Stimulated activated effector memory CD8-positive, alpha-beta T cell treated with anti-CD3 and anti-CD28 coated beads, Interleukin-12 subunit alpha, Interleukin-12 subunit beta, amount 100 ng/mL, for 72 hours (primary cell): ENCODE measurements around the gene MDGA2.

Experiments used
- ATAC-seq: fragments of 150-1000 bp; cut with Tn5 transposase; 2 replicates; pipeline ENCODE4 v1.10.0; 2021
- DNase-seq, 2 donors: peaks; one replicate each; pipeline ENCODE4 v3.0.0; 2021 to 2022; ENCODE audit warnings: low spot score in 2 of 2
- H3K27ac Mint-ChIP-seq: one replicate; pipeline ENCODE4 v1.8.0; 2022; ENCODE audit warnings: mild to moderate bottlenecking, mixed read lengths
- H3K36me3 Mint-ChIP-seq: one replicate; pipeline ENCODE4 v1.8.0; 2022; ENCODE audit warnings: mild to moderate bottlenecking, mixed read lengths
- H3K4me1 Mint-ChIP-seq: one replicate; pipeline ENCODE4 v1.8.0; 2022; ENCODE audit warnings: mixed read lengths
- H3K4me3 Mint-ChIP-seq: one replicate; pipeline ENCODE4 v1.8.0; 2022; ENCODE audit warnings: mild to moderate bottlenecking, mixed read lengths
- H3K9me3 Mint-ChIP-seq: one replicate; pipeline ENCODE4 v1.8.0; 2022; ENCODE audit warnings: mixed read lengths

The MDGA2 gene

DNA sequence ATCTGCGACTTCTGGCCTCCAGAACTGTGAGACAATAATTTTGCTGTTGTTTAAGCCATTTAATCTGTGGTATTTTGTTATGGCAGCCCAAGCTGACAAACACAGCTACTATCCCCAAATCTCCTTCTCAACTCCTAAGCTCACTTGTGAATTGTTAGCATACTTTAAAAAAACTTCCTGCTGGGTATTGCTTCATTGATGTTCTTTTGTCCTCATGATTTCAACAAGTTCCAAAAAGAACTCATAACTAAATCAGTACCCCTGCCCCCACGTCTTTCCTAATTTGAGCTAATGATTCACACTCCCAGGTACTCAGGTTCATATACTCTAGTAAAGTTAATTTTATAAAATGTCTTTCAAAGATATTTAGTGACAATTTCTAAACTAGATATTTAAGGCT is 125.5 kb downstream of the MDGA2 start:
- ATAC-seq: no peak
- no peak overlapping the region for H3K4me3 Mint-ChIP-seq
- no peak overlapping the region for H3K27ac Mint-ChIP-seq
- H3K4me1 Mint-ChIP-seq: no peaks in the 10 kb centered on the region
- no peaks in the 10 kb centered on the region for H3K36me3 Mint-ChIP-seq
- DNase-seq: no peak
- peaks cover 18% of the 10 kb centered on the region for H3K9me3 Mint-ChIP-seq

DNA sequence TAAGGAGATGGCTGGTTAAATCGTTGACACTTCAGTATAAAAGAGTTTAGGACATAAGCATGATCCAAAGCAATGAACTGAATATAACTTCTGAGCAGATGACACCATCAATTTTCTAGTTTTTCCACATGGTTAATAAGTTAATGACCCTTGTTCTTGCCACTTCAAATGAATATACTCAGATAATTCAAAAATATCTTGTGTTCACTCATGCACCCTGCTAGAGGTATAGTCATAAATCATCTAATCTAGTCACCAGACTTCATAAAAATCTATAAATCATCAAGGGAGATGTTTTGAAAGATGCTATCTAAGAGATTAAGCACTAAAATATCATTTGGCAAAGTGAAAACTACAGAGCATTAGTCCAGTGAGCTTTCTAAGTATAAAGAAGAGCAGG is 131.9 kb downstream of the MDGA2 start:
- peaks cover 13% of the 10 kb centered on the region for H3K9me3 Mint-ChIP-seq
- H3K4me3 Mint-ChIP-seq: no peak overlapping the region
- no peaks in the 10 kb centered on the region for H3K4me1 Mint-ChIP-seq
- H3K36me3 Mint-ChIP-seq: no peaks in the 10 kb centered on the region
- DNase-seq (no peak), ATAC-seq (no peak)
- H3K27ac Mint-ChIP-seq: no peak overlapping the region

DNA sequence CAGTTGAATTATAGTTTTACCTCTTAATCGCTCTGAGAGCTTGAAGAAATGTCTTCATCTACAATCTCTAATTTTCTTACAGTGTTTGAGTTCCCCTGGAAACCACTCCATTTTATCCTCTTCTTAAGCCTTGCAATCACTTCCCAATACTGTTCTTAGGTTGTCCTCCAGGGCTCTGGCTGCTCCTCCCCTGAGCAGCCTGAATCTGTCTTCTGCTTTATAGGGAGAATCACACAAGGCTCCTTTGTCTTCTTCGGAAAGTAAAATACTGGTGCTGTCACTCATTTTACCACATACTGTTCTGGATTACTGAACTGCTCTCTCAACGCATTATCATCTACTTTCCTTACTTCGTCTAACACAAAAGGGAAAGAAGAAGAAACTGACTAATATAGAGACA is 133.7 kb downstream of the MDGA2 start:
- no peaks in the 10 kb centered on the region for H3K36me3 Mint-ChIP-seq
- H3K4me3 Mint-ChIP-seq: no peak overlapping the region
- no peaks in the 10 kb centered on the region for H3K4me1 Mint-ChIP-seq
- DNase-seq: no peak
- H3K9me3 Mint-ChIP-seq: peaks cover 16% of the 10 kb centered on the region
- ATAC-seq: no peak
- no peak overlapping the region for H3K27ac Mint-ChIP-seq

DNA sequence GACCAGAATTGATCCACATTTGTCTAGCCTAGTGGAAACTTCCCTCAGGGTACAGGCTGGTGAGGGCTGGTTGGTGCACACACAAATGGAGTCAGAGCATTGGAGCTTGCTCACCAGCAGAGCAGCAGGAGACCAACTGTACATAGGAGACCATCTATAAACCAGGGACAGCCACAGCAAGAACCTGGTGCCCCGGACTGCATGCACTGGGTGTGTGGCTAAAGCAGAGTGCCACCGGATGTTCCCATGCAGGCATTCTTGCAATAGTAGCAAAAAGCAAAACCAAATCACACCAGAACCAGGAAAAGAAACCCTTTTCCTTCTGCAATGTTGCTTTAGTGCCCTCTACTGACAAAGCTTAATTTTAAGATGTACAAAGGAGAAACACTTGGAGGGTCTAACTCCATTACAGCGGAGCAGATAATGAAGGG is 136.4 kb downstream of the MDGA2 start:
- Mint-ChIP-seq H3K9me3 (peaks cover 15% of the 10 kb centered on the region), H3K4me3 (no peak overlapping the region), H3K27ac (no peak overlapping the region), H3K36me3 (no peaks in the 10 kb centered on the region), H3K4me1 (no peaks in the 10 kb centered on the region)
- ATAC-seq (no peak), DNase-seq (no peak)

DNA sequence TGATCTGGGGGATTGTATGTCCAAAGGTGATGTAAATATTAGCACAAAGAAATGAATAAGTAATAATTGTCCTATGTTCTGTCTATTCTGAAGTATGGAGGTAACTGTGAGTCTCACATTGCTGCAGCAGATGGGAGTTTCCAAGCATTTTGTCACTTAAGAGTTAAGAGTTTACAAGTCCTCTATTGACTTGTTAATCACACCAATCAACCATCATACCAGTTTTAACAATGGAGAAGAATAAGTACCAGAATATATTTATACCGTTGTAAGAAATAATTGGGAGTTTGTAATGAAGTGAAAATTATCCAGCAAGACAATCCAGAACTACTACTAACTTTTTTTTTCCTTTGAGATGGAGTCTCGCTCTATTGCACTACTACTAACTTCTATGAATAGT is 139.1 kb downstream of the MDGA2 start:
- H3K4me3 Mint-ChIP-seq: no peak overlapping the region
- DNase-seq (no peak), ATAC-seq (no peak)
- H3K36me3 Mint-ChIP-seq: no peaks in the 10 kb centered on the region
- peaks cover 14% of the 10 kb centered on the region for H3K9me3 Mint-ChIP-seq
- no peak overlapping the region for H3K27ac Mint-ChIP-seq
- H3K4me1 Mint-ChIP-seq: no peaks in the 10 kb centered on the region

DNA sequence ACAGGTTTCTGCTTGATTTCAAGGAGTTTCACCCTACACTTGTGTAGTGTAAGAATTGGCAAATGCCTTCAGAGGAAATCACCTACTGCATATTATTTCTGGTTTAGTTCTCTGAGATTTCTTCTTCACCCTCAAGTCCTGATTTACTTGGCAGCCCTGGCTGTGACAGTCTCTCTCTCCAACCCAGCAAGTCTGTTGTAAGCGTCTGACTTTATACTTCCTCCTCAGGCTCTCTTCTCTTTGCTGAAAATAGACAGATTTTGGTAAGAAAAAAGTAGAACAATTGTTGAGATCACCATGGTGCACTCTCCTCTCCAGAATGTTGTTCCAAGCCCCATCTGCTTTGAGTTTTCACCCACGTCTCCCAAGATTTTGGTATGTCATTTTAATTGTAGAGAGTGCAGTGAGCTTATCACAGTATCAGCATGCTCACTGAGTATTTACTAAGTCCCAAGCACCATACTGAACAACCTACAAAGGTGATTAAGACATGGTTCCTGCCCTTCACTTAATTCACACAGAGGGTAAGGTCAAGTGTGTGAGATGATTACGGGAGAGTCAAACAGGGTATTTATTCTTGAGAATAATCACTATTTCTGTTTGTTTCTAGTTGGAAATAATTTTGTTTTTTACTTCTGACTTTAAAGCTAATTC is 148.7 kb downstream of the MDGA2 start:
- no peak for ATAC-seq
- no peaks in the 10 kb centered on the region for H3K4me1 Mint-ChIP-seq
- H3K9me3 Mint-ChIP-seq: peaks cover 12% of the 10 kb centered on the region
- no peak overlapping the region for H3K4me3 Mint-ChIP-seq
- H3K36me3 Mint-ChIP-seq: no peaks in the 10 kb centered on the region
- H3K27ac Mint-ChIP-seq: no peak overlapping the region
- no peak for DNase-seq

DNA sequence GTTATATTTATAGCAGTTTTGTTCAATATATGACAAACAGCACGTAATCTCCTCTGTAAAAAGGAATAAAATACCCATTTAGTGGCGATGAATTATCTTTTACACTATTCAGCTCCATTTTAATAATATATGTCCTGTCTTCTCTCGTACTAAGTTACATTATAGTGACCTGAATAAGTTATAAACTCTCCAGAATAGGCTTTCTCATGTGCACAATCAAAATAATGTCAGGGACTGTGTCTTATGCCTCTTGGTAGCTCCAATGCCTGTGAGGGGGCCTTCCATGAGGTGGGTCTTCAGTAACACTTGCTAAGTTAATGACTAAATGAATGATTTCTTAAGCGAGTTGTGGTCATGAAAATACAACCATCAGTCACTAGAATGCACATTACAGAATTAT is 150.9 kb downstream of the MDGA2 start:
- Mint-ChIP-seq H3K4me1 (no peaks in the 10 kb centered on the region), H3K36me3 (no peaks in the 10 kb centered on the region)

DNA sequence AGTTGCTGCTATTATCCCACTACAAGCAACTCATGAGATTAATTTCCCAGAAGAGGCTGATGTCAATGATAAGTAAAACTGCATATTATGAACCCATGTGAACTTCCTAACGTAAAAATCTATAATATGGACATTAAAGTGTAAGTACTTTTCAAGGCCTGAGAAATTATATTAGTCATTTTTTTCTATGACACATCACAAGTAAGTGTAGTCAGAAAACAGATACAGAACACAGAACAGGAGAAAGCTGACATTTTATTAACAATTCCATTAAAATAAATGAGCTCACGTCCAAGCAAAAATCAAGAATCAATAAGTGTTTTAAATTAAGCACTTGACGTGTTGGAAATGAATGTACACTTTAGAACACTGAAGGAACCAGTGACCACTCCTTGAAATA is 155.0 kb downstream of the MDGA2 start:
- H3K27ac Mint-ChIP-seq: no peak overlapping the region
- DNase-seq (no peak), ATAC-seq (no peak)
- H3K4me3 Mint-ChIP-seq: no peak overlapping the region
- no peaks in the 10 kb centered on the region for H3K4me1 Mint-ChIP-seq
- no peaks in the 10 kb centered on the region for H3K36me3 Mint-ChIP-seq
- H3K9me3 Mint-ChIP-seq: no peaks in the 10 kb centered on the region

More for the DNA sequence above, 150.9 kb downstream of the MDGA2 start:
- DNase-seq: no peak
- no peak overlapping the region for H3K27ac Mint-ChIP-seq
- no peak for ATAC-seq
- peaks cover 6% of the 10 kb centered on the region for H3K9me3 Mint-ChIP-seq
- H3K4me3 Mint-ChIP-seq: no peak overlapping the region

DNA sequence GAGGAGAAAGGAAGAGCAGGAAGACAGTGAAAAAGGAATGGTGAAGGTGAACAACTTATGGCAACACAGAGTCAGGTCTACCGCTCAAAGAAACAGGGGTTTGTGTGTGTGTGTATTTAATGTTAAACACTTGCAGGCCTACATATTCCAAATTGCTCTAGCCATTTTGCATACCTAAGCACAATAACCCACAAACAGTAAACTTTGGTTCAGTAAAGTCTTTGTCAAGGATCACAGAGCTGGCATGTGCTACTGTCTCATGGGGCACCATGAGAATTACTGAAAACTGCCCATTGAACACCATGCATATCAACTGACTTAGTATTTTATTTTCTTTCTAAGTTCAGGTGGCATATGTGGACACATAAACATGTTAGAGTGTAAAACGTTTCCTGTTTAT is 163.6 kb downstream of the MDGA2 start:
- Mint-ChIP-seq H3K9me3 (peaks cover 16% of the 10 kb centered on the region), H3K36me3 (no peaks in the 10 kb centered on the region), H3K4me1 (no peaks in the 10 kb centered on the region), H3K27ac (no peak overlapping the region), H3K4me3 (no peak overlapping the region)
- ATAC-seq (no peak), DNase-seq (no peak)

DNA sequence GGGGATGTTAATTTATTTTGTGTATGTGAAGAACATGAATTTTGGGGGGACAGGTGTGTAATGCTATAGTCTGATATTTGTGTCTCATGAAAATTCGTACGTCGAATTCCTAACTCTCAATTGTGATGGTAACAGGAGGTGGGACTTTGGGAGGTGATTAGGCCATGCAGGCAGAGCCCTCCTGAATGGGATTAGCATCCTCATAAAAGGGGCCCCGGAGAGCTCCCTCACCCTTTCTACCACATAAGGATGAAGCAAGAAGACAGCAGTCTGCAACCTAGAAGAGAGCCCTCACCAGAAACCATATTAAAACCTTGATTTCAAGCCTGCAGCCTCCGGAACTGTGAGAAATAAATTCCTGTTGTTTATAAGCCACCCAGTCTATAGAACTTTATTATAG is 165.4 kb downstream of the MDGA2 start:
- no peaks in the 10 kb centered on the region for H3K36me3 Mint-ChIP-seq
- no peak overlapping the region for H3K27ac Mint-ChIP-seq
- peaks cover 21% of the 10 kb centered on the region for H3K9me3 Mint-ChIP-seq
- ATAC-seq: no peak
- no peak overlapping the region for H3K4me3 Mint-ChIP-seq
- no peaks in the 10 kb centered on the region for H3K4me1 Mint-ChIP-seq
- DNase-seq: no peak

DNA sequence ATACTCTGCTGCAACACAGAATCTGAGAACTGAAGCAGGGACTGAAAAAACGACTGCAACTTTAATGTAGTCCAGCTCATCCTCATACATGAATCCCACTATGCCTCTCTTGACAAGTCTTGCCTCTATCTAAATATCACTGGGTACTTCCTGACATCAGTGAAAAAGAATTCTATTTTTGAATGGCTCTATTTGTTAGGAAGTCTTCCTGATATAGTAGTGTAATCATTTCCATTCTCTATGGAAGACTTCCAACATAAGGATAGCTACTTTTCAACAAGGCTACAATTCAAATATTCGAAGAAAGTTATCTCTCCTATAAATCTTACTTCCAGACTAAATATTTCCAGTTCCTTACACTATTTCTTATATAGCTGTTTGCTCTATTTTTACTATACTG is 167.5 kb downstream of the MDGA2 start:
- no peaks in the 10 kb centered on the region for H3K36me3 Mint-ChIP-seq

DNA sequence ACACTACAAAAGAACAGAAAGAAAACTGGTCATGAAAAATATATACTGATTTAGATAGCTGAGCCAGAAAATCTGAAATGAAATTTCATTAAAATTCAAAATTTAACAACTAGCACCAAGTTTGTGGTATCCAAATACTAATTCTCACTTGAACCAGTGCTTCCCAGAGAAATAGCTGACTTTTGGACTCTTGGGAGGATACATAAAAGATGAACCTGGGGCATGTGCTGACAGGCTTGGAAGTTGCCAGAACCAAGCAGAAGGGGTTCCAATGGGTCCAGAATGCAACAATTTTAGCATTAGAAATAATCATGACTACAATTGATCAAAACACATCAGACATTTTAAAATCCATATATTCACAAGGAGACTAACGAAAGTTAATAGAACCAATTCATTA is 175.0 kb downstream of the MDGA2 start:
- Mint-ChIP-seq H3K27ac (no peak overlapping the region), H3K4me1 (no peaks in the 10 kb centered on the region), H3K9me3 (peaks cover 12% of the 10 kb centered on the region), H3K36me3 (no peaks in the 10 kb centered on the region), H3K4me3 (no peak overlapping the region)
- no peak for DNase-seq
- ATAC-seq: no peak

More for the DNA sequence above, 167.5 kb downstream of the MDGA2 start:
- DNase-seq (no peak), ATAC-seq (no peak)
- Mint-ChIP-seq H3K9me3 (peaks cover 29% of the 10 kb centered on the region), H3K4me3 (no peak overlapping the region), H3K27ac (no peak overlapping the region), H3K4me1 (no peaks in the 10 kb centered on the region)

DNA sequence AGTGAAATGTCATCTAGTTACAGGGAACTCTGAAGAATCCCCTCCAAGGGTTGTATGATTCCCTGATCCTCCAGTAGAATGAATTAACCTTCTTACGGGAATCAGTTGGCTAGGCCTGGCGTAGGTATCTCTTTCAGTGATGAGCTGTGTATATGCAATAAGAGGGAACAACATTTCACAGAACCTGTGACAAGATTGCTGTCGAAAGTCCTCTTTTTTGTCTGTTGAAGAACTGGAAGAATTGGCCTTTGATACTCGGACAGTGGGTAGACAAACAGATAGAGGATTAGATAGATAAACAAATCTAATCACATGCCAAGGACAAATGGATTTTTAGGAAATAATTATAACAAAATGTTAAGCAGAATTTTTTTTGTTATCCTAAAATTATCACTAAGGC is 184.6 kb downstream of the MDGA2 start:
- no peak for DNase-seq
- no peak overlapping the region for H3K4me3 Mint-ChIP-seq
- no peak overlapping the region for H3K27ac Mint-ChIP-seq
- ATAC-seq: no peak
- H3K9me3 Mint-ChIP-seq: peaks cover 10% of the 10 kb centered on the region
- no peaks in the 10 kb centered on the region for H3K4me1 Mint-ChIP-seq
- H3K36me3 Mint-ChIP-seq: no peaks in the 10 kb centered on the region

DNA sequence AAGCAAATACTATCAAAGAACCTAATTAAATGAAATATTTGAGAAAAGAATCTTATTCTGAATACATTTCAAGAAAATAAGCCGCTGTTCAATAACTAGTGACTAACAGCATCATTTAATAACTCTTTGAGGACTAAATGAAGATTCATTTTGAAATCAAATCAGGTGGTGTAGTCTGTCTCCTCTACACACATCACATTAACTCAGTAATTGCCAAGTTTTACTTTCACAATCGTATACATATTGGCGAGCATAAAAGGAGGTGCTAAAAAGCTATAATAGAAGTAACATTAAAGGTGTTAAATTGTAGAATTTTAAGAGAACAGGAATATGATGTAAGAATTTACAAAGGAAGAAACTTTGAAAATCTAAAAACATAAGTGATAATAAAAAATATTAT is 185.1 kb downstream of the MDGA2 start:
- Mint-ChIP-seq H3K36me3 (no peaks in the 10 kb centered on the region), H3K27ac (no peak overlapping the region), H3K9me3 (peaks cover 10% of the 10 kb centered on the region), H3K4me3 (no peak overlapping the region), H3K4me1 (no peaks in the 10 kb centered on the region)
- DNase-seq: no peak
- ATAC-seq: no peak

DNA sequence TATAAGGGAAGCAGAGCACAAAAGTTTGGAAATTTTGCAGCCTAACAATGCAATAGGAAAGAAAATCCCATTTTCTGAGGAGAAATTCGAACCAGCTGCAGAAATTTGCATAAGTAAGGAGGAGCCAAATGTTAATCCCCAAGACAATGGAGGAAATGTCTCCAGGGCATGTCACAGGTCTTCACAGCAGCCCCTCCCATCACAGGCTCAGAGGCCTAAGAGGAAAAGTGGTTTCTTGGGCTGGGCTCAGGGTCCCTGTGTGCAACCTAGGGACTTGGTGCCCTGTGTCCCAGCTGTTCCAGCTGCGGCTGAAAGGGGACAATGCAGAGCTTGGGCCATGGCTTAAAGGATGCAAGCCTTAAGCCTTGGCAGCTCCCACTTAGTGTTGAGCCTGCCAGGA is 190.0 kb downstream of the MDGA2 start:
- Mint-ChIP-seq H3K4me3 (no peak overlapping the region), H3K36me3 (no peaks in the 10 kb centered on the region), H3K4me1 (no peaks in the 10 kb centered on the region), H3K9me3 (peaks cover 22% of the 10 kb centered on the region), H3K27ac (no peak overlapping the region)
- DNase-seq (no peak), ATAC-seq (no peak)

DNA sequence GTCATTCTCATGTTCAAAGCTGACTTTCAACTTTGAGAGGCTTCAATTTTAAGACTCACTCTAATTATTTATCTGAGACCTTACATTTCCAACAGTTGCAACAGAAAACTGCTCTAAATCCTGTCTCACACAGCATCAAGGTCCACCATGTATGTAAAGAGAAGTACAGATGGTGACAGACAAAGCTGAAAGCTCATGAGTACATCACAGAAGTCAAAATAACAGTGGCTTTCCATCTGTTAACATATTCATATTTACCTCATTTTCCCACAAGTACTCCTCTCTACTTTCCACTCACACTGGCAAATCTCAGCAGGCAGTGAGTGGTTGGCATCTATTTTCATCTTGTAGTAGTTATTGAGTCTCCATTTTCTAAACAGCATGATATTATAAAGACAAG is 192.0 kb downstream of the MDGA2 start:
- ATAC-seq (no peak), DNase-seq (no peak)
- H3K4me1 Mint-ChIP-seq: no peaks in the 10 kb centered on the region
- H3K36me3 Mint-ChIP-seq: no peaks in the 10 kb centered on the region
- no peak overlapping the region for H3K27ac Mint-ChIP-seq
- peaks cover 23% of the 10 kb centered on the region for H3K9me3 Mint-ChIP-seq
- H3K4me3 Mint-ChIP-seq: no peak overlapping the region

DNA sequence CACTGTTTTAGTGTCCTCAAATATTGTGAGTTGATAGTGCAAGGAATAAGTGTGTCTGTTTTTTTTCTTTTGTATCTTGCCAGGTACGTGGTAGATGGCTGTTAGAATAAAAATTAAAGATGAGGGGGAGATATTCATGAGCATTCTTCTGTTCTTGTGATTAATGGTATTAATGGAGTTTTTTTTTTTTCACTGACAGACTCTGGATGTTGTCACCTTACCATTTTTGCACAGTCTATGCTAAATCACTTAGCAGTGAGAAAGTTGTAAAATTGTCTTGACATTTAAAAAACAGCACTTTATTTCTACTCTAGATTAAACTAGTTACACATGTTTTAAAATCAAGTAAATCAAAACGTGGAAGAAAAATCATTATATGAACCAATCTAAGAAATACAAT is 204.3 kb downstream of the MDGA2 start:
- Mint-ChIP-seq H3K4me3 (no peak overlapping the region), H3K4me1 (no peaks in the 10 kb centered on the region), H3K27ac (no peak overlapping the region), H3K36me3 (no peaks in the 10 kb centered on the region), H3K9me3 (peaks cover 22% of the 10 kb centered on the region)
- ATAC-seq: no peak
- no peak for DNase-seq
